SIG-M5 (cell line): ENCODE results near the gene INPPL1.

Source experiments
- DNase-seq: peaks from one replicate; lab custom pipeline; 2025; lab: John Stamatoyannopoulos, UW

INPPL1 gene

GRCh38 chr11:72218251-72218745 is 6.3 kb upstream of the INPPL1 start:
- DNase-seq, result no peak

DNA sequence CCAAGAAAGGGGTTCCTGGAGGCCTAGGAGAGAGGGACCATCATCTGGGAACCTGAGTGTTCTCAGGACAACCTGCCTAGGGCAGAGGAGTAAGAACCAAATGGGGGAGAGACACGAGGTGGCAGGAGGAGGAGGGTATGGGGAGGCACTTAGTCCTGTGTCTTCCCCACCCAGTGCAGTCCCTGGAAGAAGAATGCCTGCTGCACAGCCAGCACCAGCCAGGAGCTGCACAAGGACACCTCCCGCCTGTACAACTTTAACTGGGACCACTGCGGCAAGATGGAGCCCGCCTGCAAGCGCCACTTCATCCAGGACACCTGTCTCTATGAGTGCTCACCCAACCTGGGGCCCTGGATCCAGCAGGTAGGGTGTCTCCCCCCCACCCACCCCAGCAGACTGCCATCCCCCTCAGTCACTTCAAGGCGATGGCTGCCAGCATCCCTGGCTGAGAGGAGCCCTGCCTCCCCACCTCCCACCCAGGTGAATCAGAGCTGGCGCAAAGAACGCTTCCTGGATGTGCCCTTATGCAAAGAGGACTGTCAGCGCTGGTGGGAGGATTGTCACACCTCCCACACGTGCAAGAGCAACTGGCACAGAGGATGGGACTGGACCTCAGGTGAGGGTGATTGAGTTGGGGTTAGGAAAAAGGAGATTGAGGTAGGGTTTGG is 3.7 kb upstream of the INPPL1 start:
- DNase-seq, result no peak

DNA sequence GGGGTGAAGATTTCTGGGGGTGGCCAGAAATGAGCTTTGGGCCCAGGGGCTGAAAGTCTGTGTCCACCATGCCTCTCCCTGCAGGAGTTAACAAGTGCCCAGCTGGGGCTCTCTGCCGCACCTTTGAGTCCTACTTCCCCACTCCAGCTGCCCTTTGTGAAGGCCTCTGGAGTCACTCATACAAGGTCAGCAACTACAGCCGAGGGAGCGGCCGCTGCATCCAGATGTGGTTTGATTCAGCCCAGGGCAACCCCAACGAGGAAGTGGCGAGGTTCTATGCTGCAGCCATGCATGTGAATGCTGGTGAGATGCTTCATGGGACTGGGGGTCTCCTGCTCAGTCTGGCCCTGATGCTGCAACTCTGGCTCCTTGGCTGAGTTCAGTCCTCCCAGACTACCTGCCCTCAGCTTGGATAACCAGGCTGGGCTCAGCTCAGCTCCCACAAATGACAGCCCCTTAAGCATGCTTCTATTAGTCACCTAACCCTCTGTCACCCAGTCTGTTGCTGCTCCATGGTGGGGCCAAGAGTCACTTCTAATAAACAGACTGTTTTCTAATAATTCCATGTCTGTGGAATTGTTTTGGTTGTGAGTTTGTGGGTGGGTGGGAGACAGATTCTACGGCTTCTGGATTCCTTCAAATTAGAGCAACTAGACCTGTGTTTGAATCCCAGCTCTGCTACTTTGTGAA is 3.0 kb upstream of the INPPL1 start:
- DNase-seq, result no peak

DNA sequence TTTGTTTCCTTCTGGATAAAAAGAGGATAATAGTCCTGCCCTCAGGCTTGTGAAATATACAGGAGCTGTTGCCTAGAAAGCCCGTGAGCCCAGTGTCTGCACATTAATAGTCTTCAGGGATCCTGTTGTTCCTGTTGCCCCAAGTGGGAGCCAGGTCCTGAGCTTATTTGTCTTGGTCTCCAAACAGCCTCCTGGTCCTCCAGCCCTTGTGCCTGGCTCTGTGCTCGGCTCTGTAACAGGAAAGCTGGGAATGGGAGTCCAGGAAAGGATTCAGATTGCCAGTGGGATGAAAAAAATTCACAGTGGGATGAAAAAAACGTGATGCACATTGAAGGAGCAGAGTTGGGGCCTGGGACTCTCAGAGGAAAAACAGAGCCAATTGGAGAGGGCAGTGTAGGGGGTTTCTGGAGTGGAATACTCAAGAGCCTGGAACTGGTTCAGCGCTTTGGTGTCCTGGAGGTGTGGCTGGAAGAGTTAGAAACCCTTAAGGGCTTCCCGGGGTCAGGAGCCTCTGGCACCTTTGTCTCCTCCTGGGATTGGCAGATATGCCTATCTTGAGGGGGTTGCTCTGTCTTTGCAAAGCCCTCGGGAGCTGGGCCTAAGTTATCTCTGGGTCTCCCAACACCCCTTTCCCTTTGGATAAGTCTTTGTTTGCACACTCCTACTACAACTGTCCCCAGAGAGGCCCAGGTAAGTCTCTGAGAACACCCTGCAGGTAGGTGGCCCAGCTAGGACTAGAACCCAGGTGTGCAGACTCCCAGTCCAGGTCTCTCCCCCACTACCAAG is 2.3 kb upstream of the INPPL1 start:
- no peak for DNase-seq

GRCh38 chr11:72222907-72223614 is 1.5 kb upstream of the INPPL1 start:
- peak; percentile 79 for DNase-seq

GRCh38 chr11:72223615-72224563 is 678 bp upstream of the INPPL1 start:
- DNase-seq, result no peak

DNA sequence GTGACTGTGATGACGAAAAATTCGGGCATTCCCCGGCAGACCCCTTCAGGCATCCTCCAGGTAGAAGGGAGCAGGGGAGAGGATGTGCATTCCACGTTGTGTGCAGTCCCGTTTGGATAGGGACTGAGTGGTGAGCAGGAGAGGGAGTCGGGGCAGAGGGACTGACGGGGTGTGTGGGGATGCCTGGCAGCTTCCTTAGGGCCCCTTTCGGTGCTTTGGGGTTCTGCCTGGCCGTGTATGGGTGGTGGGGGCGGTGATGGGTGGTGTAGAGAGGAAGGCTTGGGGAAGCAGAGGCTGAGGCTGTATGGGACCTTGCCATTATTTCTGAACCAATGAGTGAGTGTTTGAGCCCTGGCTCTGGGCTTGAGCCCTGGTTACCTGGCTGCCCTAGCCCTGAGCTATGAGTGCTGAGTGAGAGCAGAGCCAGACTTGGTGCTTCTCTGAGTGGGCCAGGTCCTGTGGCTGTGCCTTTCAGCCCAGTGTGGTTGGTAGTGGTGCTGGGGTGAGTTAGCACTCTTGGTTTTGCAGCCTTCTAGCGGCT is 914 bp downstream of the INPPL1 start:
- no peak for DNase-seq

- DNase-seq, result no peak
These were observed 2.1 kb downstream of the INPPL1 start for GRCh38 chr11:72226701-72227100.

GRCh38 chr11:72227316-72228228 is 3.0 kb downstream of the INPPL1 start:
- no peak for DNase-seq

DNA sequence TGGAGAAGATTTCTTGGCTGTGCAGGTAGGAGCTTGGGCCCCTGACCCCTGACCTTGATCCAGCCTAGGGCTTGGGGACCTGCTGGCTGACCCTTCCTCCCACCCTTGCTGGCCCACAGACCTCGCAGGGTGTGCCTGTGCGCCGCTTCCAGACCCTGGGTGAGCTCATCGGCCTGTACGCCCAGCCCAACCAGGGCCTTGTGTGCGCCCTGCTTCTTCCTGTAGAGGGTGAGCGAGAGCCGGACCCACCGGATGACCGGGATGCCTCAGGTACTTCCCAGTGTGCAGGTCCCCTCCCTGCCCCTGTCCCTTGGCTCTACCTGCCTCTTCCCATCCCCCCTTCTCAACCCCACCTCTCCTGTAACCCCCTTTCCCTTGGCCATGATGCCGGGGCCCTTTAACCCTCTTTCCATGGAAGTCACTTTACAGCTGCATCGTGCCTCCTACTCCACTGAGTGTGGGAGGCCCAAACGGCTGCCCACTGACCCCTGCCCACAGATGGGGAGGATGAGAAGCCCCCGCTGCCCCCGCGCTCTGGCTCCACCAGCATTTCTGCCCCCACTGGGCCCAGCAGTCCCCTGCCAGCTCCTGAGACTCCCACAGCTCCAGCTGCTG is 3.8 kb downstream of the INPPL1 start:
- no peak for DNase-seq

- no peak for DNase-seq
These were observed 4.3 kb downstream of the INPPL1 start for GRCh38 chr11:72228844-72229231.

GRCh38 chr11:72229336-72229924 is 4.9 kb downstream of the INPPL1 start:
- no peak for DNase-seq

DNA sequence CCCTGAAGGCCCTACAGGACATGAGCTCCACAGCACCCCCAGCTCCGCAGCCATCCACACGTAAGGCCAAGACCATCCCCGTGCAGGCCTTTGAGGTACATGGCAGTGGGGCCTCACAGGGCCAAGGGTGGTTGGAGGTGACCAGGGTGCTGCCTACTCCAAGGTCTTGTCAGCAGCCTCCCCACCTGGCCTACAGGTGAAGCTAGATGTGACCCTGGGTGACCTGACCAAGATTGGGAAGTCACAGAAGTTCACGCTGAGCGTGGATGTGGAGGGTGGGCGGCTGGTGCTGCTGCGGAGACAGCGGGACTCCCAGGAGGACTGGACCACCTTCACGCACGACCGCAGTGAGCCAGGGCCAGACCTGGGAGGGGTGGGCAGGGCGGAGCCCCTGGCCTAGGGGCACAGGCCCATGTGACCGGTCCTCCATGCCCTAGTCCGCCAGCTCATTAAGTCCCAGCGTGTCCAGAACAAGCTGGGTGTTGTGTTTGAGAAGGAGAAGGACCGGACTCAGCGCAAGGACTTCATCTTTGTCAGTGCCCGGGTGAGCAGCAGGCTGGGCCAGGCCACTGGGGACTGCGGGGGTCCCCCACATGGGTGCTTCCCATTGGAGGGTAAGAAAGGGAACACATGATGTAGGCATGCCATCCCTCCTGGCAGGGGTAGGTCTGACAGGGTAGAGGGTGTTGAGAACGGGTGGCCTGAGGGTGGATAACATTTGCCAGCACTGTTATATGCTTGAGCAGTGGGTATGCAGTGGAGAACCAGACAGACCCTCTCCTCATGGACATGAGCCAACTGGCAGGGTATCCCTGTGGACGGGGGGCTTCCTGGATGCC is 5.6 kb downstream of the INPPL1 start:
- DNase-seq, result no peak

DNA sequence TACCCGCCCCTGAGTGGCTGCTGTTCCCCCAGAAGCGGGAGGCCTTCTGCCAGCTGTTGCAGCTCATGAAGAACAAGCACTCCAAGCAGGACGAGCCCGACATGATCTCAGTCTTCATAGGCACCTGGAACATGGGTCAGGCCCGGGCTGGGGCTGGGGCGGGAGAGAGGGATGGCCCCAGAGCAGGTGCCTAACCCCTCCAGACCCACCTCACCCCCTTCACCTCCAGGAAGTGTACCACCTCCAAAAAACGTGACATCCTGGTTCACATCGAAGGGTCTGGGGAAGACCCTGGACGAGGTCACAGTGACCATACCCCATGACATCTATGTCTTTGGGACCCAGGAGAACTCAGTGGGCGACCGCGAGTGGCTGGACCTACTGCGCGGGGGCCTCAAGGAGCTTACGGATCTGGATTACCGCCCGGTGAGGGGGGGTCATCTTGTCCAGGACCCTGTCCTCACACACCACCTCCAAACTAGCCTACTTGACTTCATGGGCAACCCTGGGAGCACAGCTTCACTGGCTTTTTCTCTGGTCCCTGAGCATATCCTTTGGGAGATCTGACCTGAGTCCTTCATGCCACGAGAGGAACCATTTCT is 6.3 kb downstream of the INPPL1 start:
- no peak for DNase-seq

DNA sequence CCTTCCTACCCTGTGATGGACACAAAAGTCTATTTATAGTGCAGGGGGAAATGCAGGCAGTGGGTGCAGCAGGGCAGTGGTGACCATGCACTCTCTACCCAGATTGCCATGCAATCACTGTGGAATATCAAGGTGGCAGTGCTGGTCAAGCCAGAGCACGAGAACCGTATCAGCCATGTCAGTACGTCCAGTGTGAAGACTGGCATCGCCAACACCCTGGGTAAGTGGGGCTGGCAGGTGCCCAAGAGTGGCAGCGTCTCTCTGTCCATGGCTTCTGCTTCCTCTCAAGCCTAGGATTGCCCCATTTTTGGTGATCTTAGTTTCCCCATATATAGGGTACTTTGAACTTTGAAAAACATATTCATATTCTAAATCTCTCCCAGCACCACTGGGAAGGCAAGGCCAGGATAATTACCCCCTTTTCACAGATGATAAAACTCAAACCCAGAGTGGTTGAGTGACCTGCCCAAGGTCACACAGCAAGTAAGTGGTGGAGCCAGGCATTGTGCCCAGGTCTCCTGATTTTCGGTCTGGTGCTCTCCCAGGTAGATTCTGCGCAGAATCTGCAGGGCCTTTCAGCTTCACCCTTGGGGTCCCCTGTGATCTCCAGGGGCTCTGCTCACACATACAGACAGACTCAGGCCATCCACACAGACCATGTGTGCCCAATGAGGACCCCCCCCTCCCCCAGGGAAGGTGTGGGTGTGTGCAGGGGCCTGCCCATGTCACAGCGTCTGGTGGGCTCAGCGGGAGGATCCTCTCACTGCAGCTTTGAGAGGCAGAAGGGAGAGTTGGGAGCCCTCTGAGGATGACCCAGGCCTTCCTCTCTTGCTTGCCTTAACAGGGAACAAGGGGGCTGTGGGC is 7.1 kb downstream of the INPPL1 start:
- no peak for DNase-seq

GRCh38 chr11:72232260-72233055 is 7.9 kb downstream of the INPPL1 start:
- DNase-seq, result no peak
